GM12892 (cell line): ENCODE results near the gene KRTAP13-3. TPM values are rescaled to one million over a fixed set of nuclear protein-coding genes. Genes with fewer than 3 reads are reported as not detected.

Experiments used
- DNase-seq: peaks from one replicate; pipeline ENCODE4 v3.0.0; 2011; ENCODE audit not compliant: insufficient read length
- FAIRE-seq: peaks from 2 replicates; lab custom pipeline; 2011; peaks lifted over from hg19 to GRCh38; lab: Jason Lieb, UNC
- POLR2A ChIP-seq: IDR thresholded peaks from 2 replicates; pipeline ENCODE4 v1.6.1; 2011; ENCODE audit warnings: low read depth, low read length, control low read depth
- POLR2AphosphoS5 ChIP-seq: IDR thresholded peaks from 2 replicates; pipeline ENCODE4 v1.6.1; 2011; ENCODE audit warnings: low read depth, low read length, control low read depth
- TAF1 ChIP-seq: IDR thresholded peaks from 2 replicates; pipeline ENCODE4 v1.6.1; 2011; ENCODE audit warnings: low read depth, mild to moderate bottlenecking, control low read depth, low read length, borderline replicate concordance
- polyA plus RNA-seq: library from polyadenylated mRNA; unstranded; fragments of >200 nt; gene quantifications from one replicate; pipeline ENCODE4 v1.2.1, GENCODE V29; 2012; ENCODE audit warnings: missing spikeins, inconsistent platforms; ENCODE audit not compliant: missing spikeins

Gene KRTAP13-3
- not detected for polyA plus RNA-seq

GRCh38 chr21:30425826-30426225 is at the start of gene KRTAP13-3:
KRTAP13-3 (minus strand) TSS chr21:30425926; CDS start chr21:30425912, 14 bp downstream.
- DNase-seq (no peak), FAIRE-seq (no peak)
- TF ChIP-seq TAF1 (no peak), POLR2AphosphoS5 (no peak), POLR2A (no peak)

- TF ChIP-seq TAF1 = no peak
- no peak for TF ChIP-seq POLR2A
- TF ChIP-seq POLR2AphosphoS5 = no peak
- no peak for DNase-seq
- FAIRE-seq = no peak
These were observed 43.4 kb upstream of the KRTAP13-3 start for GRCh38 chr21:30468900-30469714.

- no peak for DNase-seq
- TF ChIP-seq POLR2A (no peak), TAF1 (no peak), POLR2AphosphoS5 (no peak)
- FAIRE-seq = no peak
These were observed 38.0 kb upstream of the KRTAP13-3 start for GRCh38 chr21:30463713-30464112.

GRCh38 chr21:30448514-30448913 is 22.8 kb upstream of the KRTAP13-3 start:
- DNase-seq = no peak
- TF ChIP-seq POLR2A = no peak
- no peak for TF ChIP-seq POLR2AphosphoS5
- TF ChIP-seq TAF1 = no peak
- no peak for FAIRE-seq

GRCh38 chr21:30447056-30447455 is 21.3 kb upstream of the KRTAP13-3 start:
- no peak for TF ChIP-seq POLR2AphosphoS5
- no peak for TF ChIP-seq TAF1
- no peak for TF ChIP-seq POLR2A
- DNase-seq (no peak), FAIRE-seq (no peak)

GRCh38 chr21:30444204-30444603 is 18.5 kb upstream of the KRTAP13-3 start:
- DNase-seq = no peak
- FAIRE-seq = no peak
- TF ChIP-seq POLR2A = no peak

- FAIRE-seq (no peak), DNase-seq (no peak)
- no peak for TF ChIP-seq TAF1
- no peak for TF ChIP-seq POLR2AphosphoS5
- TF ChIP-seq POLR2A = no peak
These were observed 17.5 kb upstream of the KRTAP13-3 start for GRCh38 chr21:30443226-30443625.

GRCh38 chr21:30439975-30440374 is 14.2 kb upstream of the KRTAP13-3 start, which contains the start of gene KRTAP15-1:
KRTAP15-1 (plus strand) TSS chr21:30440275; CDS start chr21:30440328, 53 bp downstream.
- FAIRE-seq (no peak), DNase-seq (no peak)
- TF ChIP-seq POLR2AphosphoS5 (no peak), POLR2A (no peak), TAF1 (no peak)

- no peak for TF ChIP-seq POLR2A
- FAIRE-seq (no peak), DNase-seq (no peak)
These were observed 11.4 kb upstream of the KRTAP13-3 start for GRCh38 chr21:30437010-30437565.

GRCh38 chr21:30434033-30434631 is 8.4 kb upstream of the KRTAP13-3 start:
- FAIRE-seq = no peak
- DNase-seq = no peak
- no peak for TF ChIP-seq TAF1
- TF ChIP-seq POLR2A = no peak
- TF ChIP-seq POLR2AphosphoS5 = no peak

- TF ChIP-seq POLR2A (no peak), POLR2AphosphoS5 (no peak), TAF1 (no peak)
- FAIRE-seq (no peak), DNase-seq (no peak)
These were observed 4.5 kb upstream of the KRTAP13-3 start, which contains the start of gene KRTAP13-4 for GRCh38 chr21:30430170-30430655. KRTAP13-4 (plus strand) TSS chr21:30430220; CDS start chr21:30430276, 56 bp downstream.

GRCh38 chr21:30426731-30427130 is 1.0 kb upstream of the KRTAP13-3 start:
- FAIRE-seq = no peak
- DNase-seq = no peak
- TF ChIP-seq POLR2AphosphoS5 (no peak), TAF1 (no peak), POLR2A (no peak)
